ENCODE measurements around the gene MINDY3.

The MINDY3 gene

GRCh38 chr10:15730341-15730740 is 130.0 kb downstream of the MINDY3 start:
- DNase-seq (ENCODE audit: low read depth) = no peak
- no peak for TF ChIP-seq CTCF (IDR thresholded peaks at IDR 0.05; ENCODE audit: insufficient read depth, low read depth, low read length, missing control alignments)

GRCh38 chr10:15729890-15730289 is 130.4 kb downstream of the MINDY3 start:
- H3K4me3 ChIP-seq (ENCODE audit: low read length) = no peak overlapping the region
- TF ChIP-seq CTCF (IDR thresholded peaks at IDR 0.05; ENCODE audit: insufficient read depth, low read depth, low read length, missing control alignments) = no peak
- DNase-seq (ENCODE audit: low read depth) = no peak

More at GRCh38 chr10:15730341-15730740, 130.0 kb downstream of the MINDY3 start:
- H3K4me3 ChIP-seq (ENCODE audit: low read length) = no peak overlapping the region
